Spleen (tissue), 11 donors: ENCODE results near the gene RBM42. TPM values are rescaled to one million over a fixed set of nuclear protein-coding genes. Genes with fewer than 3 reads are reported as not detected.

ENCODE experiments used
- DNase-seq: peaks from one replicate; pipeline ENCODE4 v3.0.0-alpha.2; 2020
- H3K27ac ChIP-seq, 8 donors: fragments of 200-600 bp; sonication (generic) in 7 of 8; 1 replicate in 4 of 8; 2 replicates in 4 of 8; pipeline versions ENCODE4 v1.5.0 to v1.8.0; 2016 to 2021; ENCODE audit warnings: inconsistent platforms in 4 of 8, mild to moderate bottlenecking in 4 of 8, moderate library complexity in 1 of 8
- H3K27me3 ChIP-seq, 7 donors: fragments of 200-600 bp; sonication (generic) in 6 of 7; replicated peaks in 1 of 7; 1 replicate in 4 of 7; 2 replicates in 3 of 7; pipeline versions ENCODE4 v1.5.0 to v1.8.0; 2016 to 2021; ENCODE audit warnings: inconsistent platforms in 3 of 7, mild to moderate bottlenecking in 1 of 7
- H3K36me3 ChIP-seq, 6 donors: fragments of 200-600 bp; sonication (generic) in 5 of 6; 1 replicate in 4 of 6; 2 replicates in 2 of 6; pipeline versions ENCODE4 v1.5.0 to v1.8.0; 2016 to 2021; ENCODE audit warnings: inconsistent platforms in 2 of 6
- H3K4me1 ChIP-seq, 6 donors: fragments of 200-600 bp; sonication (generic) in 5 of 6; 1 replicate in 3 of 6; 2 replicates in 3 of 6; pipeline versions ENCODE4 v1.5.0 to v1.8.0; 2016 to 2021; ENCODE audit warnings: inconsistent platforms in 3 of 6
- H3K4me3 ChIP-seq, 8 donors: fragments of 200-600 bp; sonication (generic) in 7 of 8; 1 replicate in 4 of 8; 2 replicates in 4 of 8; pipeline versions ENCODE4 v1.5.0 to v1.8.0; 2016 to 2021; ENCODE audit warnings: inconsistent platforms in 4 of 8, mild to moderate bottlenecking in 4 of 8, moderate library complexity in 2 of 8
- H3K9me3 ChIP-seq, 8 donors: fragments of 200-600 bp; sonication (generic) in 7 of 8; 1 replicate in 4 of 8; 2 replicates in 4 of 8; pipeline versions ENCODE4 v1.5.0 to v1.8.0; 2016 to 2021; ENCODE audit warnings: inconsistent platforms in 4 of 8
- POLR2A ChIP-seq, 3 donors: fragments of 450-650 bp; IDR thresholded peaks; one replicate each; pipeline ENCODE4 v1.5.1; 2017; ENCODE audit warnings: antibody characterized with exemption in 3 of 3, mild to moderate bottlenecking in 1 of 3
- POLR2AphosphoS5 ChIP-seq, 3 donors: sonication (generic); formaldehyde crosslinking; IDR thresholded peaks; one replicate each; pipeline ENCODE4 v1.5.1; 2017; ENCODE audit warnings: antibody characterized with exemption in 3 of 3
- WGBS, 5 donors: extraction: QIAGEN DNeasy Blood & Tissue Kit in 3 of 5; methylation state at CpG; one replicate each; pipeline versions ENCODE4 v1.1.5 to v1.1.7; 2013 to 2018; 5-methylcytosine and 5-hydroxymethylcytosine counted together
- intact Hi-C: fragments of 100-400 bp; cut with DNase I; formaldehyde crosslinking; loops from one replicate; pipeline ENCODE4 v1.15.0; 2023; ENCODE audit warnings: low total_unique reads
- polyA plus RNA-seq, 3 donors: library from polyadenylated mRNA; stranded (reverse); fragments of 200-250 nt; gene quantifications; one replicate each; pipeline ENCODE4 v1.2.1, GENCODE V29; 2013
- total RNA-seq, 7 donors: library from RNA; depleted of rRNA in 3 of 7; stranded (reverse); fragments of >200 nt in 3 of 7; fragmentation: NEBNext Ultra II Directional in 4 of 7; extraction: Animal tissue kit (Norgen Biotek cat#: 25700) in 4 of 7; gene quantifications; one replicate each; pipeline versions ENCODE4 v1.1.0 to v1.2.1, GENCODE V29; 2016 to 2021
- TF ChIP-seq, protein P1 (sequence below), 11 experiments: fragments of 200-600 bp in 7 of 11; fragments of 450-650 bp in 4 of 11; sonication (generic) in 4 of 11; IDR thresholded peaks in 8 of 11; conservative IDR thresholded peaks in 3 of 11; 1 replicate in 7 of 11; 2 replicates in 4 of 11; pipeline versions ENCODE4 v1.4.0 to v1.8.0; 2016 to 2021; ENCODE audit warnings: antibody characterized with exemption in 11 of 11, inconsistent platforms in 4 of 11, mild to moderate bottlenecking in 1 of 11
- donor health status: healthy with polysubstance abuse.
- donor health status: DM: no; HTN: no; CAD: no; lungs with moderate emphysema.
- donor health status: DM: no; HTN: no; CAD: no.
- donor health status: Bipolar disorder and iron deficiency.
- donor health status: healthy.
- donor health status: DM: no; HTN: no; CAD: no.
- donor health status: DM: yes; HTN: yes; CAD: no.

The RBM42 gene
- total and polyA plus RNA-seq, 10 donors, result 48.2 to 71.9 (median 59.4) TPM

DNA sequence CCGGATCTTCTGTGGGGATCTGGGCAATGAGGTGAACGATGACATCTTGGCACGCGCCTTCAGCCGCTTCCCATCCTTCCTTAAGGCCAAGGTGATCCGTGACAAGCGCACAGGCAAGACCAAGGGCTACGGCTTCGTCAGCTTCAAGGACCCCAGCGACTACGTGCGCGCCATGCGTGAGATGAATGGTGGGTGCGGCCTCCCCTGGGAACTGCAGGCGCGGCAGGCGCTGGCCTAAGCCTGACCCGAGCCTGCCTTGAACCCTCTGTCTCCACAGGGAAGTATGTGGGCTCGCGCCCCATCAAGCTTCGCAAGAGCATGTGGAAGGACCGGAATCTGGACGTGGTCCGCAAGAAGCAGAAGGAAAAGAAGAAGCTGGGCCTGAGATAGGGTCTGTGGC is 8.3 kb downstream of the RBM42 start:
- H3K27me3 ChIP-seq, result peaks cover 0 to 8% (median 0%) of the 10 kb centered on the region in 7 donors
- peaks cover 0 to 16% (median 9%) of the 10 kb centered on the region in 6 donors for H3K4me1 ChIP-seq
- WGBS, 5 donors, result 87 to 94% (median 93%) methylated on average over 10 to 25 of the region's 25 CpGs
- no peak overlapping the region for H3K4me3 ChIP-seq
- peaks cover 8 to 64% (median 62%) of the 10 kb centered on the region in 6 donors for H3K36me3 ChIP-seq
- no peak overlapping the region for H3K27ac ChIP-seq
- no peaks in the 10 kb centered on the region for H3K9me3 ChIP-seq
- TF ChIP-seq, protein P1, sequence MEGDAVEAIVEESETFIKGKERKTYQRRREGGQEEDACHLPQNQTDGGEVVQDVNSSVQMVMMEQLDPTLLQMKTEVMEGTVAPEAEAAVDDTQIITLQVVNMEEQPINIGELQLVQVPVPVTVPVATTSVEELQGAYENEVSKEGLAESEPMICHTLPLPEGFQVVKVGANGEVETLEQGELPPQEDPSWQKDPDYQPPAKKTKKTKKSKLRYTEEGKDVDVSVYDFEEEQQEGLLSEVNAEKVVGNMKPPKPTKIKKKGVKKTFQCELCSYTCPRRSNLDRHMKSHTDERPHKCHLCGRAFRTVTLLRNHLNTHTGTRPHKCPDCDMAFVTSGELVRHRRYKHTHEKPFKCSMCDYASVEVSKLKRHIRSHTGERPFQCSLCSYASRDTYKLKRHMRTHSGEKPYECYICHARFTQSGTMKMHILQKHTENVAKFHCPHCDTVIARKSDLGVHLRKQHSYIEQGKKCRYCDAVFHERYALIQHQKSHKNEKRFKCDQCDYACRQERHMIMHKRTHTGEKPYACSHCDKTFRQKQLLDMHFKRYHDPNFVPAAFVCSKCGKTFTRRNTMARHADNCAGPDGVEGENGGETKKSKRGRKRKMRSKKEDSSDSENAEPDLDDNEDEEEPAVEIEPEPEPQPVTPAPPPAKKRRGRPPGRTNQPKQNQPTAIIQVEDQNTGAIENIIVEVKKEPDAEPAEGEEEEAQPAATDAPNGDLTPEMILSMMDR (IDR thresholded peaks at IDR 0.05 in 8 of 11, conservative IDR thresholded peaks at IDR 0.05 in 3 of 11), result no peak
- TF ChIP-seq POLR2AphosphoS5 (IDR thresholded peaks at IDR 0.05), result peak in 2 of 3 donors; percentile 44 to 66
- no peak for TF ChIP-seq POLR2A (IDR thresholded peaks at IDR 0.05)
- no peak for DNase-seq
- intact Hi-C loops, result no loop called here

- Histone ChIP-seq H3K4me1 (peaks cover 0 to 33% (median 27%) of the 10 kb centered on the region in 6 donors), H3K36me3 (peaks cover 7 to 43% (median 41%) of the 10 kb centered on the region in 6 donors), H3K27me3 (peaks cover 0 to 10% (median 0%) of the 10 kb centered on the region in 7 donors), H3K9me3 (no peaks in the 10 kb centered on the region), H3K27ac (no peak overlapping the region), H3K4me3 (no peak overlapping the region)
- no peak for TF ChIP-seq POLR2AphosphoS5 (IDR thresholded peaks at IDR 0.05)
- intact Hi-C loops, result no loop called here
- peak; percentile 41 for DNase-seq
- WGBS, 5 donors, result 59 to 82% (median 70%) methylated on average over 6 of the region's 6 CpGs
Measured at GRCh38 chr19:35639321-35639639, 10.4 kb downstream of the RBM42 start.

DNA sequence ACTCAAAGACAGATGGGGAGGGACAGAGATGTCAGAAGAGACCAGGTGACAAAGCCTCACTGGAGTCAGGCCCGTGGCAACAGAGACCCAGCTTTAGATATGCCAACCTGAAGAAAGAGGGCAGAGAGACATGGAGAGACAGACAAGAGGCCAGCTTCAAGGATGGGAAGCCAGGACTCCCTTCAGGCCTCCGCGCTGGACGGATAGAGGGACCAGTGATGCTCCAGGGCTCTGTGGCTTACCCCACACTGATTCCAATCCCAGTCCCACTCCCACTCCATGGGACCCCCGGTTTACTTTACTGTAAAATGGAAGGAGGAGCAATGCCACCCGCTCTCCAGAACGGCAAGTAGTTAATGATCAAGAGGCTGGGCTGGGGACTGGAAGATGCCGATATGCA is 11.0 kb downstream of the RBM42 start:
- WGBS, 5 donors, result 81 to 88% (median 88%) methylated on average over 8 of the region's 8 CpGs

GRCh38 chr19:35641515-35642151 is 12.8 kb downstream of the RBM42 start, which contains the start of gene ETV2:
Gene ETV2, plus strand, starts transcription at chr19:35641745. Its CDS starts 716 bp downstream, at chr19:35642461.
- peak; percentile 84 for DNase-seq
- intact Hi-C loops, result no loop called here
- whole genome bisulfite sequencing, 5 donors, result 11 to 18% (median 17%) methylated on average over 20 to 28 of the region's 28 CpGs

More for the DNA sequence above, 11.0 kb downstream of the RBM42 start:
- no peak overlapping the region for H3K4me3 ChIP-seq
- no peaks in the 10 kb centered on the region for H3K9me3 ChIP-seq
- H3K27me3 ChIP-seq, result peaks cover 0 to 10% (median 0%) of the 10 kb centered on the region in 7 donors
- intact Hi-C loops, result no loop called here
- no peak overlapping the region for H3K27ac ChIP-seq
- no peak for DNase-seq
- TF ChIP-seq POLR2AphosphoS5 (IDR thresholded peaks at IDR 0.05) (no peak), POLR2A (IDR thresholded peaks at IDR 0.05) (no peak)
- TF ChIP-seq, protein P1 (IDR thresholded peaks at IDR 0.05 in 8 of 11, conservative IDR thresholded peaks at IDR 0.05 in 3 of 11), result no peak
- peaks cover 5 to 37% (median 35%) of the 10 kb centered on the region in 6 donors for H3K36me3 ChIP-seq
- H3K4me1 ChIP-seq, result peaks cover 0 to 39% (median 31%) of the 10 kb centered on the region in 6 donors

GRCh38 chr19:35642312-35642711 is 13.5 kb downstream of the RBM42 start:
- Histone ChIP-seq H3K27me3 (peaks cover 0 to 10% (median 0%) of the 10 kb centered on the region in 7 donors), H3K4me1 (peaks cover 0 to 55% (median 38%) of the 10 kb centered on the region in 6 donors), H3K27ac (peak overlapping the region in 5 of 8 donors; percentile 29 to 95 (median 92)), H3K9me3 (no peaks in the 10 kb centered on the region), H3K36me3 (peaks cover 3 to 12% (median 11%) of the 10 kb centered on the region in 6 donors), H3K4me3 (peak overlapping the region in 1 of 8 donors; percentile 84)
- 77 to 87% (median 84%) methylated on average over 9 to 10 of the region's 10 CpGs for WGBS, 5 donors
- intact Hi-C loops, result no loop called here
- DNase-seq, result no peak
- TF ChIP-seq, protein P1 (IDR thresholded peaks at IDR 0.05 in 8 of 11, conservative IDR thresholded peaks at IDR 0.05 in 3 of 11), result no peak
- TF ChIP-seq POLR2A (IDR thresholded peaks at IDR 0.05) (no peak), POLR2AphosphoS5 (IDR thresholded peaks at IDR 0.05) (no peak)

More at GRCh38 chr19:35641515-35642151, 12.8 kb downstream of the RBM42 start, which contains the start of gene ETV2:
- H3K36me3 ChIP-seq, result peaks cover 5 to 19% (median 18%) of the 10 kb centered on the region in 6 donors
- H3K27me3 ChIP-seq, result peaks cover 0 to 10% (median 0%) of the 10 kb centered on the region in 7 donors
- no peaks in the 10 kb centered on the region for H3K9me3 ChIP-seq
- peaks cover 0 to 52% (median 38%) of the 10 kb centered on the region in 6 donors for H3K4me1 ChIP-seq
- H3K27ac ChIP-seq, result peak within 1 kb of the TSS in 5 of 8 donors; percentile 29 to 95 (median 92)
- TF ChIP-seq POLR2AphosphoS5 (IDR thresholded peaks at IDR 0.05) (peak; percentile 16 to 37 (median 17)), POLR2A (IDR thresholded peaks at IDR 0.05) (no peak)
- peak within 1 kb of the TSS in 1 of 8 donors; percentile 84 for H3K4me3 ChIP-seq
